H9 (cell line): ENCODE data around the gene RNU7-1. TPM values are rescaled to one million over a fixed set of nuclear protein-coding genes. Genes with fewer than 3 reads are reported as not detected.
A peak's percentile ranks its signal among the peaks of the same experiment; 100 is the strongest.

Experiments
- DNase-seq: peaks from one replicate; pipeline ENCODE4 v3.0.0-alpha.2; 2017
- H2AFZ ChIP-seq: one replicate; pipeline ENCODE4 v1.6.1; 2013; ENCODE audit warnings: mild to moderate bottlenecking, low read length, control low read depth, moderate library complexity
- H2AK5ac ChIP-seq: 2 replicates; pipeline ENCODE4 v1.6.1; 2013; ENCODE audit warnings: low read length, control low read depth, mixed read lengths; ENCODE audit not compliant: insufficient read length
- H2BK120ac ChIP-seq: one replicate; pipeline ENCODE4 v1.6.1; 2013; ENCODE audit warnings: low read depth, mild to moderate bottlenecking, low read length, control low read depth, inconsistent platforms; ENCODE audit not compliant: poor library complexity, severe bottlenecking
- H2BK12ac ChIP-seq: 2 replicates; pipeline ENCODE4 v1.6.1; 2013; ENCODE audit warnings: low read length, control low read depth, mixed read lengths, low read depth; ENCODE audit not compliant: insufficient read length
- H2BK15ac ChIP-seq: 2 replicates; pipeline ENCODE4 v1.6.1; 2013; ENCODE audit warnings: low read depth, low read length, control low read depth
- H2BK20ac ChIP-seq: one replicate; pipeline ENCODE4 v1.6.1; 2013; ENCODE audit warnings: low read depth, mild to moderate bottlenecking, low read length, control low read depth, inconsistent platforms; ENCODE audit not compliant: poor library complexity, severe bottlenecking
- H2BK5ac ChIP-seq: 2 replicates; pipeline ENCODE4 v1.6.1; 2013; ENCODE audit warnings: low read length, control low read depth, mixed read lengths; ENCODE audit not compliant: insufficient read length
- H3K14ac ChIP-seq: 2 replicates; pipeline ENCODE4 v1.6.1; 2013; ENCODE audit warnings: low read length, control low read depth; ENCODE audit not compliant: insufficient read depth
- H3K18ac ChIP-seq: 2 replicates; pipeline ENCODE4 v1.6.1; 2013; ENCODE audit warnings: low read depth, mild to moderate bottlenecking, mixed read lengths, low read length, control low read depth; ENCODE audit not compliant: insufficient read length
- H3K23ac ChIP-seq: 2 replicates; pipeline ENCODE4 v1.6.1; 2013; ENCODE audit warnings: low read length, control low read depth, mixed read lengths, low read depth; ENCODE audit not compliant: insufficient read length
- H3K23me2 ChIP-seq: 2 replicates; pipeline ENCODE4 v1.6.1; 2013; ENCODE audit warnings: low read depth, mild to moderate bottlenecking, mixed read lengths, low read length, control low read depth; ENCODE audit not compliant: insufficient read length, poor library complexity, severe bottlenecking
- H3K27ac ChIP-seq: 2 replicates; pipeline ENCODE4 v1.5.1; 2013; ENCODE audit warnings: low read length, control low read depth, mixed read lengths, low read depth; ENCODE audit not compliant: insufficient read length
- H3K27me3 ChIP-seq: 2 replicates; pipeline ENCODE4 v1.6.1; 2013; ENCODE audit warnings: low read length, control low read depth, inconsistent platforms; ENCODE audit not compliant: insufficient read depth
- H3K4ac ChIP-seq: 2 replicates; pipeline ENCODE4 v1.6.1; 2013; ENCODE audit warnings: low read depth, mild to moderate bottlenecking, control low read depth, inconsistent platforms, low read length, moderate library complexity
- H3K4me1 ChIP-seq: 2 replicates; pipeline ENCODE4 v1.6.1; 2013; ENCODE audit warnings: low read length, control low read depth, inconsistent platforms; ENCODE audit not compliant: insufficient read depth
- H3K4me2 ChIP-seq: 2 replicates; pipeline ENCODE4 v1.6.1; 2013; ENCODE audit warnings: low read length, control low read depth, mixed read lengths; ENCODE audit not compliant: insufficient read length, insufficient read depth
- H3K56ac ChIP-seq: 2 replicates; pipeline ENCODE4 v1.6.1; 2013; ENCODE audit warnings: low read depth, mild to moderate bottlenecking, mixed read lengths, low read length, control low read depth; ENCODE audit not compliant: insufficient read length
- H3K79me1 ChIP-seq: 2 replicates; pipeline ENCODE4 v1.6.1; 2013; ENCODE audit warnings: low read depth, mild to moderate bottlenecking, moderate library complexity, low read length, control low read depth, inconsistent platforms; ENCODE audit not compliant: insufficient read depth, poor library complexity, severe bottlenecking
- H3K79me2 ChIP-seq: 2 replicates; pipeline ENCODE4 v1.6.1; 2013; ENCODE audit warnings: low read length, control low read depth, inconsistent platforms; ENCODE audit not compliant: insufficient read depth
- H3K9ac ChIP-seq: 2 replicates; pipeline ENCODE4 v1.6.1; 2013; ENCODE audit warnings: low read length, control low read depth, mixed read lengths; ENCODE audit not compliant: insufficient read length; ENCODE audit errors: extremely low read depth
- H3K9me3 ChIP-seq: one replicate; pipeline ENCODE4 v1.6.1; 2013; ENCODE audit warnings: low read depth, low read length, inconsistent platforms; ENCODE audit not compliant: control insufficient read depth
- H3T11ph ChIP-seq: one replicate; pipeline ENCODE4 v1.6.1; 2013; ENCODE audit warnings: mild to moderate bottlenecking, low read length, control low read depth, inconsistent platforms
- H4K20me1 ChIP-seq: one replicate; pipeline ENCODE4 v1.6.1; 2013; ENCODE audit not compliant: control insufficient read depth, insufficient read length, insufficient read depth
- H4K5ac ChIP-seq: 2 replicates; pipeline ENCODE4 v1.6.1; 2013; ENCODE audit warnings: low read depth, mild to moderate bottlenecking, mixed read lengths, low read length, control low read depth; ENCODE audit not compliant: insufficient read length
- H4K8ac ChIP-seq: replicated peaks from 2 replicates; pipeline ENCODE4 v1.6.1; 2013; ENCODE audit warnings: low read length, control low read depth, mixed read lengths, low read depth; ENCODE audit not compliant: insufficient read length
- H4K91ac ChIP-seq: 2 replicates; pipeline ENCODE4 v1.6.1; 2013; ENCODE audit warnings: low read depth, mild to moderate bottlenecking, moderate library complexity, mixed read lengths, low read length, control low read depth; ENCODE audit not compliant: insufficient read length
- H3K27ac Mint-ChIP-seq, 3 experiments: 2 replicates in 2 of 3; 3 replicates in 1 of 3; pipeline ENCODE4 v1.8.0; 2020 to 2021; ENCODE audit warnings: mixed read lengths in 3 of 3, mild to moderate bottlenecking in 1 of 3, moderate library complexity in 1 of 3
- H3K27me3 Mint-ChIP-seq: 2 replicates; pipeline ENCODE4 v1.8.0; 2021; ENCODE audit warnings: low read depth, mild to moderate bottlenecking, moderate library complexity, mixed read lengths
- H3K36me3 Mint-ChIP-seq, 3 experiments: 2 replicates in 2 of 3; 3 replicates in 1 of 3; pipeline ENCODE4 v1.8.0; 2020 to 2021; ENCODE audit warnings: low read depth in 3 of 3, mixed read lengths in 3 of 3; ENCODE audit not compliant: insufficient read depth in 1 of 3
- H3K4me1 Mint-ChIP-seq, 2 experiments: 2 replicates each; pipeline ENCODE4 v1.8.0; 2020; ENCODE audit warnings: mixed read lengths in 2 of 2
- H3K4me3 Mint-ChIP-seq, 2 experiments: 2 replicates in 1 of 2; 3 replicates in 1 of 2; pipeline ENCODE4 v1.8.0; 2020 to 2021; ENCODE audit warnings: mild to moderate bottlenecking in 2 of 2, mixed read lengths in 2 of 2, moderate library complexity in 1 of 2
- H3K9me3 Mint-ChIP-seq, 2 experiments: 2 replicates in 1 of 2; 3 replicates in 1 of 2; pipeline ENCODE4 v1.8.0; 2020; ENCODE audit warnings: mild to moderate bottlenecking in 2 of 2, mixed read lengths in 2 of 2, moderate library complexity in 1 of 2
- CTCF ChIP-seq: fragments of 200-600 bp; sonication (generic); conservative IDR thresholded peaks from 3 replicates; pipeline ENCODE4 v1.8.0; 2021; ENCODE audit warnings: antibody characterized with exemption, mild to moderate bottlenecking
- WGBS: extraction: QIAGEN DNeasy Blood & Tissue Kit; methylation state at CpG from one replicate; pipeline ENCODE4 v1.1.7; 2013; ENCODE audit warnings: missing lambda C conversion rate, low lambda C conversion rate, mixed read lengths; ENCODE audit not compliant: insufficient read length; ENCODE audit errors: extremely low coverage; 5-methylcytosine and 5-hydroxymethylcytosine counted together
- total RNA-seq: library from RNA; stranded (reverse); gene quantifications from 2 replicates; pipeline ENCODE4 v1.2.1, GENCODE V29; 2021

RNU7-1 gene
- total RNA-seq, 1 experiment from 2014 or later = not detected

- Histone ChIP-seq H2BK120ac (no peak overlapping the region), H3K9me3 (no peaks in the 10 kb centered on the region), H2BK12ac (no peak overlapping the region), H3T11ph (no peak overlapping the region), H4K91ac (no peak overlapping the region), H3K4me1 (peaks cover 2% of the 10 kb centered on the region; the same call in 1 of the 2 replicates), H2BK15ac (no peak overlapping the region), H2AFZ (no peak overlapping the region), H3K9ac (no peak overlapping the region), H3K14ac (no peak overlapping the region), H4K5ac (no peak overlapping the region), H3K23me2 (no peaks in the 10 kb centered on the region), H2BK5ac (no peak overlapping the region), H3K4me2 (no peak overlapping the region), H3K56ac (no peak overlapping the region), H3K79me2 (no peaks in the 10 kb centered on the region), H2AK5ac (no peak overlapping the region), H3K18ac (no peak overlapping the region), H4K20me1 (peaks cover 2% of the 10 kb centered on the region), H3K4ac (no peak overlapping the region), H3K27me3 (no peaks in the 10 kb centered on the region), H2BK20ac (no peak overlapping the region), H3K23ac (no peak overlapping the region), H4K8ac (no peak overlapping the region), H3K27ac (no peak overlapping the region), H3K79me1 (no peaks in the 10 kb centered on the region)
- Mint-ChIP-seq H3K4me3 (no peak overlapping the region; a peak in 1 of 5 replicates), H3K36me3 (peaks cover 0 to 6% (median 0%) of the 10 kb centered on the region in 3 experiments; a peak in 4 of 7 replicates), H3K27ac (peak overlapping the region; percentile 37 to 81 (median 40); a peak in 3 of 7 replicates), H3K9me3 (no peaks in the 10 kb centered on the region), H3K4me1 (peaks cover 14 to 26% of the 10 kb centered on the region in 2 experiments), H3K27me3 (no peaks in the 10 kb centered on the region; the same call in 1 of the 2 replicates)
- DNase-seq = no peak
- TF ChIP-seq CTCF = no peak
- no CpG with 5 or more reads among the region's 24 CpGs for WGBS
Measured at GRCh38 chr12:6953442-6954315, 10.1 kb downstream of the RNU7-1 start.
